Astrocyte (in vitro differentiated cells and primary cell): ENCODE data around the gene TPBG.

ENCODE experiments used
- CTCF ChIP-seq: IDR thresholded peaks from 2 replicates; pipeline ENCODE4 v1.5.1; 2011; ENCODE audit warnings: low read depth, mild to moderate bottlenecking, inconsistent platforms, low read length, moderate library complexity; ENCODE audit not compliant: insufficient read depth
- EZH2 ChIP-seq: IDR thresholded peaks from 2 replicates; pipeline ENCODE4 v1.6.1; 2012; ENCODE audit warnings: mild to moderate bottlenecking, low read length, inconsistent platforms; ENCODE audit not compliant: insufficient read depth

GRCh38 chr6:82370788-82371187, 7.2 kb downstream of the TPBG start:
- TF ChIP-seq EZH2 (no peak), CTCF (no peak)
